ENCODE measurements around the gene ADAMTS4.

ADAMTS4 gene

GRCh38 chr1:161138431-161138830, 60.4 kb downstream of the ADAMTS4 start:
- DNase-seq: no peak

GRCh38 chr1:161137881-161138280, 61.0 kb downstream of the ADAMTS4 start:
- DNase-seq: no peak
